Bone marrow (tissue), 2 donors: ENCODE measurements around the gene IGSF22.

Experiments used
- DNase-seq, 2 donors: peaks; one replicate each; lab custom pipeline; 2025; lab: John Stamatoyannopoulos, UW

IGSF22 gene

GRCh38 chr11:18726040-18726439, at the start of gene IGSF22:
Gene IGSF22 (minus strand): TSS chr11:18726188. CDS start chr11:18724236, 1,952 bp downstream.
- DNase-seq: no peak

DNA sequence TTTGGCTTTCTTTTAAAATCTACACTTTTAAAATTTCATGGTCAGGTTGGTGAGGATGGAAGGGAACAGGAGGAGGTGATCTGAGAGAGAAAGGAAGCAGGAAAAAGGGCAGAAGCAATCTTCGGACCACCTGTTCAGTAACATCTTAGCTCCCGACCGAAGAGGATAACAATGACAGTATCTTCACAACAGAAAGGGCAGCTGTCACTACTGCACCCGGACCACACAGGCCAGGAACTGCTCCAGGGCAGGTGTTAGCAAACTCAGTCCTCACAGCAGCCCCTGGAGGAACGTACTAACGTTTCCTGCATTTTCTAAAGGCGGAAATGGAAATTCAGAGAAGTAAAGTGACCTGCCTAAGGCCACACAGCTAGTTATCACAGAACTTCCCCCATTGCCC, 48.8 kb upstream of the IGSF22 start:
- DNase-seq: no peak

DNA sequence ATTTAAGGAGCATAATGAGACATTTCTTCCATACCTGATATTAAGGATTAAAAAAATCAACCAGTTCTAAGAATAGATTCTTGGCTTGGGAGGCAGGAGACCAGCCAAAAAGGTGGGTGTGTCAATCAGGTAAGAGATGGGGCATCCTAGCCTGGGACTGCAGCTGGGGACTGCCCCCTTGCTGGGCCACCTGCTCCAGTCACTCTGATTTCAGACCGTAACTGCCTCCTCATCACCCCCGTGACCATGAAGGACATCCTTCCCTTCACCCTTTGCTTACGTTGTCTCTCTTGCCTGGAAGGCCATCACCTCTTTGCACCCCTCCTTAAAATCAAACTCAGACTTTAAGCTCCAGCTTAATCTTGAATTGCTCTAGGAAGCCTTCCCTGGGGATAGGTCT, 47.7 kb upstream of the IGSF22 start:
- DNase-seq: no peak

DNA sequence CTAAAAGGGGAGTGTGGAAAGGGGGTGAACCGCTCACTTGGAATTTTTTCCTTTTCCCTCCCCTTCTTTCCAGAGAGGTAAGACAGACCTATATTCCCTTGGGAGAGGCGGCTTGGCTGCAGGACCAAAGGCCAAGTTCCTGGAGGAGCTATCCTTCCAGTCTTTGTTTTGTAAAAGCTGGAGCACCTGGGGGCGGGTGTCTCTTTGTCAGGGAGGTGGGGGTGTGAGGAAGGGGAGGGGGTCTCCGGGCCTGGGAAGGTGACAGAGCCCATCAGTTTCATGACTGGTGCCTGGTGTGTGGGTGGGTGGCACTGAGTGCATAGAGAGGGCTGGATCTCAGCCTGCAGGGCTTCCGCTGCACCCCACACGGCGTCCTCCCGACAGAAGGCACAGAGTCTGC, 47.1 kb upstream of the IGSF22 start:
- no peak for DNase-seq

DNA sequence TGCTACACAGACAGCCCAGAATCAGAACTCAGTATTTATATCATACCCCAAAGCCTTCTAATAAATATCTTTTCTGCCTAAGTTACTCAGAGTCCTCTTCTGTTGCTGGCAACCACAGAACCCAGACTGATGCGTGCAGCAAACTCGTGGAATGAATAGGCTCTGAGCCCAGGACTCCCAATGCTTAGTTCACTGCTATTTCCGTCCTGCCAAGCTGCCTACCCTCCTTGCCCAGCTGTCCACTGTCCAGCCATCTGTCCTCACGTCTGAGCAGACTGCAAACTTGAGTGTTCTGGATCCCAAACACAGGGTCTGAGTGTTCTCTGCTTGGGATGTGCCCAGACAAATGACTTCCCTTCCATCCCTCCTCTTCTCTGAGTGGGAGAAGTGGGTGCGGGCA, 46.2 kb upstream of the IGSF22 start:
- DNase-seq: no peak

DNA sequence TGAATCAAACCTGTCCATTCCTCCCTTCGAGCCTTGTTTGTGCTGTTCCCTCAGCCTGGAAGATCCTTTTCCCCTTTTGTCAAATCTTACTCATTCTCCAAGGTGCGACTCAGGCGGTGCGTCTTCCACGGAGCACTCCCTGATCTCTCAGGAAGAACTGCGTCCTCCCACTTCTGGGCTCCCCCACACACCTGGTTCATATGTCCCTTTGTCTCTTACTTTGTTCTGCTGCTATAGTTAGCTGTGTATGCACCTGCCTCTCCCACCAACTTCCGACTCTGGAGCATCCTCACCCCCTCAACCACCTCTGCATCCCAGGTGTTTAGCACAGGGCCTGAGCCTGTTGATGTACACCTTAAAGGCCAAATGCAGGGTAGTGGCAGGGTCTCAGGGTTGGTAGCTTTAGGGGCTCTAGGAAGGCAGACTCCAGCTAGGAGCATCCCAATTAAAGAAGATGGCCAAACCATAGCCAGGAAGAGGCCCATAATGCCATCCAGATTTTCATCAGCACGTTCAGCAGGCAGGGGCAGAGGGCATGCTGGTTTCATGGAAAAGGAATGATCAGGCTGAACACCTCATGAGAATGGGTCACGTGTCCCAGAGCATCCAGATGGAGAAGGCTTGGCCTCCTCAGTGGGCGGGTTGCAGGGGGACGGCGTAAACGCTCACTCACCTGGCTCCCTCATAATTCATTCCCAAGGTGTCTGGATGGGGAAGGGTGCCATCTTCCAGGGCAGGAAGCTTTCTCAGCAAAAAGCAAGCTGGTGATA, 45.5 kb upstream of the IGSF22 start:
- no peak for DNase-seq

DNA sequence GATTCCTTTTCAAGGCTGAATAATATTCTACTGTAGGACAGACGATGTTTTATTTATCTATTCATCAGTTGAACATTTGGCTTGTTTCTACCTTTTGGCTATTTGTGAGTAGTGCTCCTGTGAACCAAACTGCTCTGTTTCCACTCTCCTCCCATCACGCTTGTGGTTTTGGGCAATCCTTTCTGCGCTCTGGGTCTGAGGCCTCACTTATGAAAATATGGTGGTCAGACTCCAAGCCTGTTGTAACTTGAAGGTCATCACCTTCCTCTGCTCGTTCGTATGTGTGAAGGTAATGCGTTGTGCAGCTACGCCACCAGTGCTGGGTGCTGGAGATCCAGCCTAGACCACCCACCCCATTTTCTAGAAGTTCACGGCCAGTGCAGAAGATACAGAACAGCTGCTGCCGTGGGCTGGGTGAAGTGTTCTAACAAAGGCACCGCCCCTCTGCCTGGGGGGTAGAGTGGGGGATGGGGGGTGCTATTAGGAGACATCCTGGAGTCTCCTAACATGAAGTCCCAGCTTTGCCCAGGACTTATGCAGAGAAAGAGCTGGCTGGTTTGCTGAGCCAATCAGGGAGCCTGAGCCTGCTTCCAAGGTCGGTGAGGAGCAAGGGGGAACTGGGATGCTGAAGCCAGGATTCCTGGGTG, 44.6 kb upstream of the IGSF22 start:
- no peak for DNase-seq

DNA sequence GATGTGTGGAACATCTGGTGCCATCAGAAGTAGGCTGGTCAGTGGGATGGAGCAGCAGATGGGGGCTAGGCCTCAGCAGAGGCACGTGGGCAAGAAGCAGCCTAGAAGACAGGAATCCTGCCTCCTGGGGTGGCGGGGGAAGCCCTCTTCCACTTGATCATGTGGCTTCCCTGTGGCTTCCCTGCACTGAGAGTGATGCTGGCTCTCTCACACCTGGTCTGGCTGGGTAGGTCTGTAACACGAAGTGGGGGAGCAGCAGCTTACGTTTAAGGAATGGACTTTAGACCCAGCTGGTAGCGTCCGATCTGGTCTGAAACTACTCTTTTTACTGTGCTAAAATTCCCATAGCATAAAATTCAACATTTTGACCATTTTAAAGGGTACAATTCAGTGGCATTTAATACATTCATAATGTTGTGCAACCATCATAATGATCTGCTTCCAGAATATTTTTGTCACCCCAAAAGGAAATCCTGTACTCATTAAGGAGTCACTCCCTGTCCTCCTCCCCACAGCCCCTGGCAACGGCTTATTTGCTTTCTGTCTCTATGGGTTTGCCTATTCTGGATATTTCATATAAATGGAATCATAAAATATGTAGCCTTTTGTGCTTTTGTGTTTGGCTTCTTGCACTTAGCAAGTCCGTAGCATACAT, 43.9 kb upstream of the IGSF22 start:
- no peak for DNase-seq

DNA sequence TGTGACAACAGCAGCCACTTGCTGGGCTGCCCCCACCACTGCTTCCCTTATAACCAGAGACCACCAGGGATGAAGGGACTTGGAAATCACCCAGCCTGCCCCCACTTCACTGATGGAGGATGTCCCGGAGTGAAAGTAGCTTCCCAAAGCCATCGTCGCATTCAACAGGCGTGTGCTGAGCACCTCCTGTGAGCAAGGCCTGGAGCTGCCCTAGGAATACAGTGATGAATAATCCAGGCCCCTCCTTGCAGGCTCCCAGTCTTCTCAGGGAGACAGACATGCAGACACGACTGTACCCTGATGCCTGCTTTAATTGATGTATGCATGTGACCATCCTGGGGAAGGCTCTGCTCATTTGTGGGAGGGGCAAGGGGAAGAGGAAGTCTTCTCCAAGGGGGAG, 43.0 kb upstream of the IGSF22 start:
- DNase-seq: no peak

DNA sequence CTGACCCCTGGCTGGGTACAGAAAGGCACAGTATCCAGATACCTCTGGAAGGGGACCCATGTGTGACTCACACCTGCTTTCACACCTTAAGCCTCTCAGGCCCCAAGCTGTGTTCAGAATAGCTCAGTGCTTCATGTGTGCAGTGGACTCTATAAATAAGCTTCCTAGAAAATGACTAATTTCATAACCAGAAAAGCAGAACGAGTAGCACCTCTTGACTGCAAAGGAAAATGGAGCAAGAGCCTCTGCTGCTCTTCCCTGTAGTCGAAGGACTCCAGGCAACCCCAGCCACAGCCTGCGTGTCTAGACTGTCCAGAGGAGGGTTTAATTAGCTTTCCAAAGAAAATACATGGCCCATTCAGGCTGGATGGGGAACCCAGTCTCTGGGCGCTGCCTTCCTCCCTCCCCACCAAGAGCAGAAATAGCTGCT, 42.5 kb upstream of the IGSF22 start:
- no peak for DNase-seq

DNA sequence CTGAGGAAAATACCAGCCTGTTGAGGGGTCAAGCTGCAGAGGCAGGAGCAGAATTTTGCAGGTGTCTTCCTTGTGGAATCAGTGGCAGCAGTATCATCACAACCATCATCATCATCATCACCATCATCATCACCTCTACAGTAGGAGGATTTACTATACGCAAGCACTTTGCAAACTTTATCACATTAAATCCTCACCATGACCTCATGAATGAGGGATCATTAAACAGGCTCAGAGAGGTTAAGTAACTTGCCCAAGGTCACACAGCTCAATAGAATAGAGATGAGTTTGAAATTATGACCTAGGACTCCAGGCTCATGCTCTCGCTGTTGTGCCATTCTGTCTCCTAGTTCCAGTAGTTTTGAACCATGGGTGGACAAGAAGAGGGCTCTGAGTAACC, 40.0 kb upstream of the IGSF22 start:
- DNase-seq: no peak

DNA sequence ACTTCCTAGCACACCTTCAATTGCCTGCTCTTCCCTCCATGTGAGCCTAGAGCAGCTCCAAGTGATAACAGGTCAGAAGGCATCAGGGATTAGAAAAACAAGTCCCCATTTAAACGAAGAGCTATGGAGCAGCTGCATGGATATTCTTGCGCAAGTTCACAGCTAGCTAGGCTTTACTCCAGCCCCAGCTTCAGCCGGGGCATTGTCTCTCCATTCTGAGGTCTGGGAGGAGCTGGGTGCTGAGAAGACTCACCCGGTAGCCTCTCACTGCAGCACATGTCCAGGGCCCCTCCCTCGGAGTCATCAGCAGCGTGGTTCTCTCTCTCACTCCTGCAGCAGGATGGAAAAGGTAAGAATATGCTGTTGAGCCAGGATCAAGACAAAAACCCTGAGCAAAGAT, 39.6 kb upstream of the IGSF22 start:
- DNase-seq: no peak

- DNase-seq: no peak
Measured at GRCh38 chr11:18761741-18762140, 35.8 kb upstream of the IGSF22 start.

GRCh38 chr11:18761144-18761543, 35.2 kb upstream of the IGSF22 start:
- DNase-seq: no peak

- no peak for DNase-seq
Measured at GRCh38 chr11:18757811-18758210, 31.8 kb upstream of the IGSF22 start.

GRCh38 chr11:18756889-18757288, 30.9 kb upstream of the IGSF22 start:
- no peak for DNase-seq

- DNase-seq: no peak
Measured at GRCh38 chr11:18754308-18754707, 28.3 kb upstream of the IGSF22 start.

GRCh38 chr11:18752502-18752901, 26.5 kb upstream of the IGSF22 start:
- DNase-seq: no peak

- DNase-seq: no peak
Measured at GRCh38 chr11:18750944-18751343, 25.0 kb upstream of the IGSF22 start.

DNA sequence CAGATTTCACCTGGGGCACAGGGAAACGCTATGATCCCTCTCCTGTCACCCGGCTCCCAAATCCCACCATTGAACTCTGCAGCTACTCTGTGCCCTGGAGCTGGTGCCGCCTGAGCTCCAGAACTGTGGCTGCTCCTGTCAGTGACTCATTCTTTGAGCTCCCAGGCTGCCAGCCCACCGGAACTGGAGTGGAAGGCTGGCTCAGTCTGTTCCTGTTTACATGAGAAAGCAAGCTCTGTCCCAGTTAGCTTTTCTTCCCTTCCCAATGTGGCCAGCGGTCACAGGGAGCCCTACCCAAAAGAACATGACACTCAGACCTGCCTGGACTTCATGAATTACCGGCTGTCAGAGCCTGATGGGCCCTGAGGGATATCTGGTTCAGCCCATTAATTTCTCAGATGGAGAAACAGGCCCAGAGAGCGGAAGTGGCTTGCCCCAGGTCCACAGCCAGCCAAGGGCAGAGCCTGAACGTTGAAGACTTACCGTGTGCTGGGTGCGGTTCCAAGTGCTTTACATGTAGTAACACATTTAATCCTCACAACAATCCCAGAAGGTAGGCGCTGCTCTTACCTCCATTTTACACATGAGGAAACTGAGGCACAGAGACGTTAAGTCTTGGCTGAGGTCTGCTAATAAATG, 23.8 kb upstream of the IGSF22 start:
- DNase-seq: no peak

GRCh38 chr11:18748766-18749365, 22.9 kb upstream of the IGSF22 start:
- no peak for DNase-seq

- DNase-seq: no peak
Measured at GRCh38 chr11:18745251-18745650, 19.3 kb upstream of the IGSF22 start.
